Thyroid gland (tissue), 4 donors: ENCODE data around the gene ZFYVE1.

ENCODE experiments used
- CTCF ChIP-seq, 6 experiments: fragments of 200-600 bp in 3 of 6; fragments of 450-650 bp in 3 of 6; sonication (generic) in 3 of 6; IDR thresholded peaks; one replicate each; pipeline ENCODE4 v1.5.1; 2016 to 2019; ENCODE audit warnings: antibody characterized with exemption in 6 of 6, mild to moderate bottlenecking in 2 of 6, inconsistent platforms in 1 of 6, moderate library complexity in 1 of 6
- POLR2A ChIP-seq, 2 donors: fragments of 450-650 bp; IDR thresholded peaks; one replicate each; pipeline ENCODE4 v1.6.1; 2017; ENCODE audit warnings: antibody characterized with exemption in 2 of 2, mild to moderate bottlenecking in 2 of 2, moderate library complexity in 1 of 2

- no peak for TF ChIP-seq CTCF (IDR thresholded peaks at IDR 0.05)
- TF ChIP-seq POLR2A (IDR thresholded peaks at IDR 0.05) = no peak
Measured at GRCh38 chr14:72928872-72929271, 98.0 kb downstream of the ZFYVE1 start.
